NCI-H526 (cell line): Measurements from ENCODE around the gene MYDGF.

ENCODE experiments used
- DNase-seq, 2 experiments: peaks; one replicate each; lab custom pipeline; 2025; lab: John Stamatoyannopoulos, UW

MYDGF gene

DNA sequence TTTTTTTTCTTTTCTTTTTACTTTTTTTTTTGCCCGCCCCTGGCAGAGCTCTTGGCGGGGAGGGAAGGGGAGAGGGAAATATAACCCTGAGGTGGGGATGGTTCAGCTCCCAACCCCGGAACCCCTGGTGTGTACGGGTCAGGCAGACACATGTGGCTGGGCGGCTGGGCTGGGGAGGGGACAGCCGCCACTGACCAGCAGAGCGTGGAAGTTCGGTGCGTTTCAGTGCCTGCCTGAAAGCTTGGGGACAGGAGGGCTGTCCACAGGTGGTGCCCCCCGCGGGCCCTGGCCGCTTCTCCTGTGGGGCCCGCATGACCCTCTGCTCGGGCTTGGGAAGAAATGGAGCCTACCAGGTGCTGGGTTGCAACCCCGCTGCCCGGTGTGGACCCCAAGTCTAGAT is 5.2 kb upstream of the MYDGF start:
- no peak for DNase-seq

DNA sequence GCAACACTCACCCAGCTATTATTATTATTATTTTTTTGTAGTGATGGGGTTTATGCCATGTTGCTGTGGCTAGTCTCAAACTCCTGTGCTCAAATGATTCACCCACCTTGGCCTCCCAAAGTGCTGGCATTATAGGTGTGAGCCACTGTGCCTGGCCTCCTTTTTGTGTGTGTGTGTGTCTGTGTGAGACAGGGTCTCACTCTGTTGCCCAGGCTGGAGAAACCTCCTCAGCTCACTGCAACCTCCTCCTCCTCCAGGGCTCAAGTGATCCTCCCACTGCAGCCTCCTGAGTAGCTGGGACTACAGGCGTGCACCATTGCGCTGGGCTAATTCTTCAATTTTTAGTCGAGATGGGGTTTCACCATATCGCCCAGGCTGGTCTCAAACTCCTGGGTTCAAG is 3.6 kb upstream of the MYDGF start:
- no peak for DNase-seq

DNA sequence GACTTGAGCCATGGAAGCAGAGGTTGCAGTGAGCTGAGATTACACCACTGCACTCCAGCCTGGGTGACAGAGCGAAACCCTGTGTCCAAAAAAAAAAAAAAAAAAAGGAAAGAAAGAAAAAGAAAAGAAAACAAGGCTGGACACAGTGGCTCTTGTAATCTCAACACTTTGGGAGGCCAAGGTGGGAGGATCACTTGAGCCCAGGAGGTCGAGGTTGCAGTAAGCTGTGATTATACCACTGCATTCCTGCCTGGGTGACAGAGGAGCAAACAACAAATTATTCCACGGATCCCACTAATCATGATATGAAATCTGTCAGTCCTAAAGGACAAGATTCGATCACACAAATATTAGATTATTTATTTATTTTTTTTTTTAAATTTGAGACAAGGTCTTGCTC is 3.1 kb upstream of the MYDGF start:
- no peak for DNase-seq

DNA sequence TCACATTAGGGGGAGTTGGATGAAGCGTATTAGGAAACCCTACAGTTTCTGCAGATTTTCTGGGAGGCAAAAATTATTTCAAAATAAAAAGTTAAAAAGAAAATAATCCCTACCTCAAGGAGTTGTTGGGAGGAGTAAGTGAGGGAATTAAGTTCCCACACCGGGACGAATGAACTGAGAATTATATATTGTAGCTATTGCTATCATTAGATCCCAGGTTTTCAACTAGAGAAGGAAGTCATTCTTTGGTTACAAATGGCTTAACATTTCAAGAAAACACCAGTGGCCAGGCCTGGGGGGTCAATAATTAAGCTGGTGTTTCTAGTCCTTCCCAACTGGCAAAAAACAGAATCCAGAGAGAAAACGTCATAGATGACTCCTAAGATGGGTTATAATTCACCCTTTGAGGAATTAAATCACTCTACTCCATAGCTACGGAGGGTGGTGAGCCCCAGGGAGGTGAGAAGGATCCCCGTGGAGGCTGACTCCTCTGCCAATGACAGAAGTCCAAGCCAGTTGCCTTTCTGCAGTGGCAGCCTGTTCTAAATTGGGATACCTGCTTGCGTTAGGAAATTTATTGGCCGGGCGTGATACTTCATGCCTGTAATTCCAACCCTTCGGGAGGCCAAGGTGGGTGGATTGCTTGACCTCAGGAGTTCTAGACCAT is 1.2 kb upstream of the MYDGF start:
- no peak for DNase-seq

DNA sequence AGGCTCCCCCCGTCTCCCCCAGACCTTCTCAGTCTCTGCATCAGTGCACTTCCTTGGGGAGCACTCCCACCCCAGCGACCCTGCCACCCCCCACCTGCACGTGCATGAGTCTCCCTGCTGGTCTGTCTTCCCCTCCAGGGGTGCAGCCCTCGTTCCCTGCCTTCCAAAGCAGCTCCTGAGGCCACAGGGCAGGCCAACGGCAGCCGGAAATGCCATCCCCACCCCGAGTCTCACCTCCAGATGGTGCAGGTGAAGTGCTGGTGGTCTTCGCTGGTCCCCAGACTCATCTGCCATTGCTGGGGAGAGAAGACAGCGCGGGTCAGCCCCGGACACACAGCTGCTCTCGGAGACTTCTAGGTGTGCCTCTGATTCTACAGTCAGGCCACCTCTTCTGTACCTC is 5.5 kb downstream of the MYDGF start:
- no peak for DNase-seq

DNA sequence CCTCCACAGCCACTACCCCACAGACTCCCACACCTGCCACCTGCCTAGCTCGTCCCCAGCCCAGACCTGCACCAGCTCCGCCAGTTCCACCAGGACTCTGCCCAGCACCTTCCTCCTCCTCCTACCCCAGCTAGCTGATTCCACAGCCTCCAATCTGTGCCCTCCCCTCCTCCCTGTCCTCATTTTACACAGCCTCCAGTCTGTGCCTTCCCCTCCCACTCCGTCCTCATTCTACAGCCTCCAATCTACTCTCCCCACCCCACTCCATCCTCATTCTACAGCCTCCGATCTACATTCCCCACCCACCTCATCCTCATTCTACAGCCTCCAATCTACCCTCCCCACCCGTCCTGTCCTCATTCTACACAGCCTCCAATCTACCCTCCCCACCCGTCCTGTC is 7.3 kb downstream of the MYDGF start:
- DNase-seq, result no peak

DNA sequence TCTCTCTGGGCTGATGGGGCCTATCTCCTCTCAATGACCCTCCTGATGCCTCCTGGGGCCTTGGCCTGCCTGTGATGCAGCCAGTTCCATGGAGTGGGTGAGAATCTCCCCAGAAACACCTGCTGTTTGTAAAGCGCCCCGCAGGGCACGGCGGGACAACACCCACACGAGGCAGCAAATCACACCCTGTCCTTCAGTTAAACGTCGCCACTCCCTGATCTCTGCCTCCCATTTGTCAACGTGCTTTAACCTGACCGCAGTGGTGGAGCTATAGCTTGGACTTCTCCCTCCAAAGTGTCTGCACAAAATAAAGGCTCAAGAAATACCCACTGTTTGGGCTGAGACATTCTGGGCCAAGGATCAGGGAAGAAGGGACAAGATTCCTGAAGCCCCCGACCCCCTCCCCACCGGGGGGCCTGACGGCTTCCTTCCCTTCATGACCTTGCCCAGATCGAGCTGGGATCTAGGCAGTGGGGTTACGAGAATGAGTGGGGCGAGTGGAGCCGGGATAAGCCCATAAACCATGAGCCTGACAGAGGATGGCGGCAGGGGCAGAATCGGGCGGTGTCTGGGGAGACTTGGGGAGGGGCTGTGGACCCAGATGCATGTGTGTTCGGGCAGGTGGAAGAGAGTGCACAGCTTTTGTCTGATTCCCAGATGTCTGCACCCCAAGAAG is 8.0 kb downstream of the MYDGF start:
- DNase-seq, result no peak

DNA sequence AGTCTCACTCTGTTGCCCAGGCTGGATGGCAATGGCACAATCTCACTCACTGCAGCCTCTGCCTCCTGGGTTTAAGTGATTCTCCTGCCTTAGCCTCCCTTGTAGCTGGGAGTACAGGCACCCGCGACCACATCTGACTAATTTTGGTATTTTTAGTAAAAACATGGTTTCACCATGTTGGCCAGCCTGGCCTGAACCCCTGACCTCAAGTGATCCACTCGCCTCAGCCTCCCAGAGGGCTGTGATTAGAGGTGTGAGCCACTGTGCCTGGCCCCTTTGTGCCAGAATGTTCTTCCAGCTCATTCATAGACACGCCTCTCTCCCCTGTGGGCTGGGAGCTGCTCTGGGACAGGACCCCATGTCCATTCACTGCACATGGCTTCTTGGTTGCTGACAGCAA is 9.1 kb downstream of the MYDGF start:
- DNase-seq, result no peak

DNA sequence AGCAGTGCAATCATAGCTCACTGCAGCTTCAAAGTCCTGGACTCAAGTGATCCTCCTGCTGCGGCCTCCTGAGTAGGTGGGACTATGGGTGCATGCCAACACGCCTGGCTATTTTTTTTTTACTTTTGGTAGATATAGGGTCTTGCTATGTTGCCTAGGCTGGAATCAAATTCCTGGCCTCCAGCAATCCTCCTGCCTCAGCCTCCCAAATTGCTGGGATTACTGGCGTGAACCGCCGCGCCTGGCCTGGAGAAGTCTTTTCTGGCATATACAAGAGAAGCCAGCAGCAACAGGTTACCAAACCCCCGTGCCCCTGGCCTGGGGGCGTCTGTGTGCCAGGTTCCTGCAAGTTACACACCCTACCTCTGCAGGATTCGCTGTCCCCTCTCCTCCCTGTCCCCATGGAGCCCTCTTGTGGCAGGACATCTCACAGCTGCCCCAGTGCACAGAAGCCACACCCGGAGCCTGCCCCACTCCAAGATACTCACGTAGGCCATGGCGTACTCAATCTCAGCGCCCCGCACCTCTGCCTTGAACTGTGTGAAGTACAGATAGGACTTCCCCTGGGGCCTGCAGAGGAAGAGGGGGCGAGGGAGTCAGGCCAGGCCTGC is 9.9 kb downstream of the MYDGF start:
- no peak for DNase-seq

DNA sequence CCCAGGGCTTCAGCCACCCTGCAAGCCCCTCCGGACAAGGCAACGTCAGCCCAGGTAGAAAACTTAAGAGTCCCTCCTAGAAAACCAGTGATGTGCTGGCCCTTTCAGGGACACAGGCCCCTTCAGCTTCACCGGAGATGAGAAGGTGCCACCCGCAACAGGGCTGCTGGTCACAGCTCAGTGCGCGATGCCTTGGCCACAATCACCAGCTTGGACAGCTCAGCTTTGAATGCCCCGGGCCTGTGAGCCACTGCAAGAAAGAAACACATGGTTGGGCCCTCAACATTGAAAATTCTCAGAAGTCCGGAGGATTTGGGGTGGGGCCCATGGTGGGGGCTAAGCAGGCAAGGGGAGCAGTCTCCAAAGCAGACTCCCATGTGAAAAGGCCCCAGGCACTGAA is 12.3 kb downstream of the MYDGF start:
- no peak for DNase-seq

DNA sequence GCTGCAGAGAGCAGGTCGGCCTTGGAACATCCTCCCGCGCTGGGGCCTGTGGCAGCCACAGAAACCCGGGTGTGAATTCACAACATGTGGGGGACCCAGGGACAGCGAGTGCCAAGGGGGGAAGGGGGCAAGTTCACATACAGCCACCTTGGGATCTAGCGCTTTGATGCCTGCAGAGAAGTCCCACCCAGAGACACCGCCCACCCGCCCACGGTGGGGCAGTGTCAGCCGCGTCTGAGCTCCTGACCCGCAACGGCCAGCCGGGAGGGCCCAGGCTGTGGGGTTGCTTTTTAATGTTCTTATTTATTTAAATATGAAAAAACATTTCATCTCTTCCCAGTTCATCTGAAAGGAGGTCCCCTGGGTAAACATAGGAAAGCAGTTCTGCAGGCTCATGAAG is 12.9 kb downstream of the MYDGF start:
- DNase-seq, result no peak

DNA sequence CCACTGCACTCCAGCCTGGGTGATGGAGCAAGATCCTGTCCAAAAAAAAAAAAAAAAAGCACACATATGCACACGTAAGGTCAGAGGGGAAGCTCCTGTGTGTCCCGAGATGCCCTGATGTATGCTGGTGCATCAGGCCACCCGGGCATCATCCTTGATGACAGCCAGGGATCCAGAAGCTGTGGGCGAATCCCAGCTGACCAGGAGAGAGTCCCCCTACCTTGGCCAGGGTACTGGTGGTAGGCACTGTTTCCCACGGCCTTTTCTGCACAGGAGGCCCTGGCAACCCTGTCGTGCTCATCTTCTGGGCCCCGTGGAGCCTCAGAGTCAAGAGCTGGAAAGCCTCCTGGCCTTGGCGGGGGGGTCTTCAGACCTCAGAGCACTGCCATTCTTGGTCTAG is 14.0 kb downstream of the MYDGF start:
- no peak for DNase-seq

DNA sequence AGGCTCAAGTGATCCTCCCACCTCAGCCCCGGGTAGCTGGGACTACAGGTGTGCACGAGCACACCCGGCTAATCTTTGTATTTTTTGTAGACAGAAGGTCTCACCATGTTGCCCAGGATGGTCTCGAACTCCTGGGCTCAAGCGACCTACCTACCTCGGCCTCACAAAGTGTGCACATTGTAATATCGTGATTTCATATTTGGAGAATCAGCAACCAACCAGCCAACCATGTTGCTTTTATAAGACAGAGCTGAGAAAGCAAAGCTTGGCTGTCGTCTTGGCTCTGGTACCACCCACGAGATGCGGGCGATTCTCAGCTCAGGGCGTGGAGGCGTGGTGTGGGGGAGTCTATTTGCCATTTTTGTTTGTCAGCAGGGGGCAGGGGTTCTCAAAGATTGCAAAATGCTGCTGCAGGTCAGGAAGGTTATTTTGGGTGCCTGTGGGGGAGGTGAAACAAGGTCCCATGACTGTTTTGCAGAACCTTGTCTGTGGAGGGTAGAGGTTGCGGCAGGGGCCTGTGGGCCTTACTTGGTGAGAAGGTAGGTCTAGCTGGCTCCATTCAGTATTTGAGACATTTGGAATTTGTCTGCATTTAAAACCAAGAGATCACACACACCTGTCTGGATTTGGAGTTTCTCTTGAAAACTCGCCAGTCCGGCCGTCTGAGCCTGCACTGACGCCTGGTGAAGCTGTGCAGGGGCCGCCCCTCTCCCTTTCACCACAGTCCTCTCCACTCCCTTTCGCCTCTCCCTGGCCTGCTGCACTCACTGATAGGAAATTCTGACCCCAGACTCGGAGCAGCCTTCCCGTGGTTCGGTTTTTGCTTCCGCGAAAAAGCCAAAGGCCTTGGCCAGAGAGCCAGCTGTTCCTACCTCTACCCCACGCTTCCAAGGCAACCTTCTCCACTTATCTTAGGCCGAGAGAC is 15.4 kb downstream of the MYDGF start:
- no peak for DNase-seq

DNA sequence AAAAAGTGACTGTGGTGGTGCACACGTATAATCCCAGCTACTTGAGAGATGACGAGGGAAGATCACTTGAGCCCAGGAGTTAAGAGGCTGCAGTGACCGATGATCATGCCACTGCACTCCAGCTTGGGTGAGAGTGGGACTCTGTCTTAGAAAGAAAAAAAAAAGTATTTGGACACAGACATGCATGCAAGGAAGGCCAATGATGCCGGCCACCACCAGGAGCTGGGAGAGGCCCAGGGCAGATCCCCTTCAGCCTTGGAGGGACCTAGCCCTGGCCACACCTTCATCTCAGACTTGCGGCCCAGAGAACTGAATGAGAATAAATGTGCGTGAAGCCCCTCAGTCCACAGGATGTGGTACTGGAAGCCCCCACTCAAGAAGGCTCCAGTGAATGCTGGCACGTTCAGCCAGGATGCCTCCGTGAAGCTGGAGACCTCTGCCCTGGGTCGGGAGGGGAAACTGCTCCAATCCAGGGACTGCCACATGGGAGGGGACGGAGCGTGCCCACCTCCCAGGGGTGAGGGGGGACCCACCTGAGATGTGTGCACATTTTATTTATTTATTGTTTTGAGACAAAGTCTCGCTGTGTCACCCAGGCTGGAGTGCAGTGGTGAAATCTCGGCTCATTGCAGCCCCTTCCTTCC is 16.2 kb downstream of the MYDGF start:
- DNase-seq, result no peak

DNA sequence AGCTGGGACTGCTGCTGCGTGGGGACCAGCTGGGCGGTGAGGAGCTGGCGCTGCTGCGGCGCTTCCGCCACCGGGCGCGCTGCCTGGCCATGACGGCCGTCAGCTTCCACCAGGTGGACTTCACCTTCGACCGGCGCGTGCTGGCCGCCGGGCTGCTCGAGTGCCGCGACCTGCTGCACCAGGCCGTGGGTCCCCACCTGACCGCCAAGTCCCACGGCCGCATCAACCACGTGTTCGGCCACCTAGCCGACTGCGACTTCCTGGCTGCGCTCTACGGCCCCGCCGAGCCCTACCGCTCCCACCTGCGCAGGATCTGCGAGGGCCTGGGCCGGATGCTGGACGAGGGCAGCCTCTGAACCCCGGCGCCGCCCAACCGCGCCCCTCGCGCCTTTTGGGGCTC is 18.1 kb downstream of the MYDGF start:
- no peak for DNase-seq

DNA sequence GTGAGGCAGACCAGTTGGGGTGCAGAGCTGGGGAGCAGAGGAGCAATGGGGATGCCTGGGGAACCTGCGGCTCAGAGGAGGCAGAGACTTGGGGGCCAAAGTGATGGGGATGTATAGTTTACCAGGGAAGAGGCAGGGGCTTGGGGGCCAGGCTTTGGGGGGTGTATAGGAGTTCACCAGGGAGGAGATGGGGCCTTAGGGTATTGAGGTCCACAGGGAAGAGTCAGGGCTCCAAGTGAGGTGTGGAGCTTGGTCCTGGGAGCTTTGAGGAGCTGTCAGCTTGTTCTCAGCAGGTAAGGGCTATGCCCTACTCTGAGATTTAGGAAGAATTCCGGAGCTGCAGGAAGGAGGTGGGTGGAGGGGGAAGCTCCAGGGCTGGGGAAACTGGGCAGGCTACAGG is 20.0 kb downstream of the MYDGF start:
- no peak for DNase-seq

DNA sequence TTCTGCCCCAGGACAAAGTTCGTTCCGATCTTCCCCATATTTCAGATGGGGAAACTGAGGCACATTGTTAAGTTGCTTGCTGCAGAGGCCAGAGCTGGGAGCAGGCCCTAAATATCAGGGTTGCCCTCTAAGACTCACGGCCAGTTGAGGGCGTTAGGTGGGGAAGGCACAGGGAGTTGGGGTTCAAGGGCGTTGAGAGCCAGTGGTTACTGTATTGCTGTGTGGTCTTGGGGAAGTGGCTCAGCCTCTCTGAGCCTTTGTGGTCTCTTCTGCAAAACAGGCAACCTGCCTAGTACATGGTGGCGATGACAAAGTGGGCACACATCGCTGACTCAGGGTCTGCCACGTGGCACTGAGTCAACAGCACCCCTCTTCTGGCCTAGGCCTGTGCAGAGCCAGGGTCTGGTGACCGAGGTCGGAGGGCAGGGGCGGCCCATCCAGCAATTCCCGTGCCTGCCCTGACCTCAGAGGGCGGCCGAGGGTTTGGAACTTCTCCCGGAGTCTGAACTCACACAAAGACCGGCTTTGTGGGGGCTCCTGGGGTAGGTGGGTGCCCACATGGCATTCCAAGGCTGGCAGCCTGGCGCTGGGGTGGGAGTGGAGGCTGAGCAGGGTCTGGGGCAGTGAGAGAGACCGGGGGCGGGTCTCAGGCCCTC is 20.6 kb downstream of the MYDGF start:
- DNase-seq, result no peak

DNA sequence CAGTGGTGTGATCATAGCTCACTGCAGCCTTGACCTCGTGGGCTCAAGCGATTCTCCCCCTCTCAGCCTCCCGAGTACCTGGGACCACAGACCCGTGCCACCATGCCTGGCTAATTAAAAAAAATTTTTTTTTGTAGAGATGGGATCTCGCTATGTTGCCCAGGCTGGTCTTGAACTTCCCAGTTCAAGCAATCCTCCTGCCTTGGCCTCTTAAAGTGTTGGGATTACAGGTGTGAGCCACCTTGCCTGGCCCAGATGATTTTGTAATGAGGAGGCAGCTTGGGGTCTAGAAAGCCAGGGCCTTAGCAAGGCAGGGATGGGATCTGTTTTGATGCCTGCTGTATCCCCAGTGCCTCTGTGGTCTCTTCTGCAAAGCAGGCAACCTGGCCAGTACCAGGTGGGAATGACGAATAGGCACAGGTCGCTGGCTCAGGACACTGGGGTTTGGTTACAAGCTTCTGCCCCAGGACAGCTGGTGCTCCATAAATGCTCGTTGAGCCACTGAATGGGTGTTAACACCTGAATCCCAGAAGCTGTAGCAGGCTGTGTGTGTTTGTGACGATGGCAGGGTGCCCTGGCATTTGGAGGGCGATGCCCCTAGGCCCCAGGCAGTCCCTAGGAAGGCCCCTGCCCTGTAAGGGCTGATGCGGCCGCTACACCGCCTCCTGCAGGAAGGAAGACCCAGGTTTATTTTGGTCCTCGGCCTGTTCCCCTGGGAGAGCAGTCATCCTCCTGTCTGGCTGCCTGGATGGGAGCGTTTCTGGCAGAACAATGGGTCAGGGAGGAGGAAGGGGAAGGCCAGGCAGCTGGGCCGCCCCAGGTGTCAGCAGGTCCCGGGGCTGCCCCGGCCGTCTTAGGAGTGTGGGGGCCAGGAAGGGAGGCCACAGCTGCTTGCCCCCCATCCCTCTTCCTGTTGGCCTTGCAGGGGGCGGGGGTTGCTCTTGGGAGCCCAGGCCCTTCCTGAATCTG is 22.2 kb downstream of the MYDGF start:
- DNase-seq, result no peak

DNA sequence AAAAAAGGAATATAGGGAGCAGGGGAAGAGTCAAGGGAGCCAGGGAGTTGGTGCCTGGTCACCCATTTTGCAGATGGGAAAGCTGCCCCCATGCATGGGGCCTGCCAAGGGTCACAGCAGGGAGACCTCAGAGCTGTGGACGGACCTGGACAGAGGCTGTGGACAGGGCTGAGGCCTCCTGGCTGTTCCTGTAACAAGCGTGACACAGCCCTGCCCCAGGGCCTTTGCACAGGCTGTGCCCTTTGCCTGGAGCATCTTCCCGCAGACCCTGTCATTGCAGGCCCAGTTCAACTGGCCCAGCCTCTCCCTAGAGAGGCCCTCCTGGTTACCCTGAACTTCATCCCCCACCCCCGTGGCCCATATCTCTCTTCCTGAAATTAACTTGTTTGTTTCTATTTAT is 24.4 kb downstream of the MYDGF start:
- no peak for DNase-seq

DNA sequence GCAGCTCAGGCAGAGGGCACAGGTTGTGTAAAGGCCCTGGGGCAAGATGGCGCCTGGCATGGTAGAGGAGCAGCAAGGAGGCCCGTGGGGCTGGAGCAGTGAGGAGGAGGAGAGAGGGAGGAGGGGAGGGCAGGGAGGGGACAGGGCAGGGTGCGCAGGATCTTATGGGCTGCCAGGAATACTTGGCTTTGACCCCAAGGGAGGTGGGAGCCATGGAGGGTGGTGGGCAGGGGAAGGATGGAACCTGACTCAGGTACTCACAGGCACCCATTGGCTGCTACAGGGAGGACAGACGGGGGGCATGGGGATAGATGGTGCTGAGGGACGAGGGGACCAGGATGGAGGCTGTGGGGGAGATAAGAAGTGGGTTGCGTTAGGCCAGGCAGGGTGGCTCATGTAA is 27.5 kb downstream of the MYDGF start:
- no peak for DNase-seq
